Fibroblast of pulmonary artery (primary cell): ENCODE measurements around the gene LRRC63.
"Not testable (repeated sequence)": the region's sequence is repeated elsewhere in the genome, so short reads cannot be mapped to it uniquely, and the experiment has no call there.

Source experiments
- DNase-seq: peaks from one replicate; pipeline ENCODE4 v3.0.0-alpha.2; 2010; ENCODE audit warnings: low read depth
- H3K4me3 ChIP-seq: replicated peaks from 2 replicates; pipeline ENCODE4 v1.5.1; 2011; ENCODE audit warnings: low read depth, mild to moderate bottlenecking, control low read depth, low read length, moderate library complexity
- TF ChIP-seq, protein P1 (sequence below): IDR thresholded peaks from 2 replicates; pipeline ENCODE4 v1.5.1; 2011; ENCODE audit warnings: mild to moderate bottlenecking, control low read depth, low read length, inconsistent platforms; ENCODE audit errors: missing control alignments

LRRC63 gene

DNA sequence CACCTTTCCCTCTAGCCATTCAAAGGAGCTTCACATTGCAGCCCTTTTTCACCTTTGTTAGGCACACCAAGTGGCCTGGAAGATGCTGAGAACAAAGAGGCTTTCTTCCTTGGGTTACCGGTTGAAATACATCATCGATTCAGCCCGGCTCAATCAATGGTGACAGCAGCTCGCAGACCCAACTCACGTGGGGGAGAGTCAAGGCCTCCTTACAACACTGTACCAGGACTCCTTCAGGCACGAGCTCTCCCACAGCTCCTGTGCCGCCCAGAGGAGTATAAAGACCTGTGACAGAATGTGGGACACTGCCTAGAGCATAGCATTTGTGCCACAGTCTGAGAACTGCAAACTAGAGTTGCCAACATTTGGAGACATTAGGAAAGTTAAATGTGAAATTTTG lies 3.9 kb upstream of the LRRC63 start:
- TF ChIP-seq, protein P1, sequence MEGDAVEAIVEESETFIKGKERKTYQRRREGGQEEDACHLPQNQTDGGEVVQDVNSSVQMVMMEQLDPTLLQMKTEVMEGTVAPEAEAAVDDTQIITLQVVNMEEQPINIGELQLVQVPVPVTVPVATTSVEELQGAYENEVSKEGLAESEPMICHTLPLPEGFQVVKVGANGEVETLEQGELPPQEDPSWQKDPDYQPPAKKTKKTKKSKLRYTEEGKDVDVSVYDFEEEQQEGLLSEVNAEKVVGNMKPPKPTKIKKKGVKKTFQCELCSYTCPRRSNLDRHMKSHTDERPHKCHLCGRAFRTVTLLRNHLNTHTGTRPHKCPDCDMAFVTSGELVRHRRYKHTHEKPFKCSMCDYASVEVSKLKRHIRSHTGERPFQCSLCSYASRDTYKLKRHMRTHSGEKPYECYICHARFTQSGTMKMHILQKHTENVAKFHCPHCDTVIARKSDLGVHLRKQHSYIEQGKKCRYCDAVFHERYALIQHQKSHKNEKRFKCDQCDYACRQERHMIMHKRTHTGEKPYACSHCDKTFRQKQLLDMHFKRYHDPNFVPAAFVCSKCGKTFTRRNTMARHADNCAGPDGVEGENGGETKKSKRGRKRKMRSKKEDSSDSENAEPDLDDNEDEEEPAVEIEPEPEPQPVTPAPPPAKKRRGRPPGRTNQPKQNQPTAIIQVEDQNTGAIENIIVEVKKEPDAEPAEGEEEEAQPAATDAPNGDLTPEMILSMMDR = no peak
- no peak for DNase-seq
- H3K4me3 ChIP-seq = no peak overlapping the region

DNA sequence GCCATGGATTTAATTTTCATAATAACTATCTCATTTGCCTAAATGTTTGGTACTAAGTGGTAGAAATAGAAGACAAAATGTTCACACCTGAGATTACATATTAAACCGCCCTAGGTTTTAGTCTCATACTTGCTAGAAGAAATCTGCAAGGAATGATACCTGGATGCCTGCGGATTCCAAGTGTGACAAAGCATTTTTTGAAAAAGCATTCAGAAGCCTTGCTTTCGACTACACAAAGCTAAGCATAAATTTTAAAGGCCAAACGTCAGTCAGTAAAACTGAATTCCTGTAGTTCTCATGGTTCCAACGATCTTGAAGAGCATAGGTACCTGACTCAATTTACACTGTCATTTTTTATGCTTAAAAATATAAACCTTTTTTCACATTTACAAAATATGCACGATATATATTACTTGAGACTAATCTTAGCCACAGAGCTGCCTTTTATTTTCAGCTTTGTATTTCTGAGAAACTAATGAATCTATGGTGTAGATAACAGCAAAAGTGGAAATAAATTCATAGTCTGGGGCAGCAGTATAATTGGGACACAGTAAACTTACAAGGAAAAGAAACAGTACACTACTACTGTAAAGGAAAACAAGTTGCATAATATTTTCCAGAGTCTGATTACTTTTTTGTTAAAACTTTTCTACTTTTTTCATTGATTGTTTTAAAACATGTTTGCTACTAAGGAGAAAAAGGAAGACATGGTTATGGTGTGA lies 1.2 kb upstream of the LRRC63 start:
- TF ChIP-seq, protein P1 = no peak
- no peak for DNase-seq
- no peak overlapping the region for H3K4me3 ChIP-seq

DNA sequence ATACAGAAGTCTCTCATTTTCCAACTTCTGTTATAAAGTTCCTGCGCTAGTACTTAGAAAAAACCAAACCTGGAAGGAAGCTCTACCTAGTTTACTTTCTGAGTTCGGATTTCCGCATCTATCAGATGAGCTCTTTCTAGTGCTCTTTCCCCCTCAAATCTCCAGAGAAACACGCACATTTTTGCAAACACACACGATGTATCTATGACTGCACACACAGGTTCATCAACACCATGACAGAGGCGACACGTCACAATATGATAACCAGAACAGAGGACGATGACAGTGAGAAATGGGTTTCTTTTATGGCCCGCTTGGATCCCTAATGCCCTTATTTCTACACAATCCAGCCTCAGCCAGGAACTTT lies 629 bp upstream of the LRRC63 start:
- TF ChIP-seq, protein P1 = no peak
- no peak for DNase-seq

DNA sequence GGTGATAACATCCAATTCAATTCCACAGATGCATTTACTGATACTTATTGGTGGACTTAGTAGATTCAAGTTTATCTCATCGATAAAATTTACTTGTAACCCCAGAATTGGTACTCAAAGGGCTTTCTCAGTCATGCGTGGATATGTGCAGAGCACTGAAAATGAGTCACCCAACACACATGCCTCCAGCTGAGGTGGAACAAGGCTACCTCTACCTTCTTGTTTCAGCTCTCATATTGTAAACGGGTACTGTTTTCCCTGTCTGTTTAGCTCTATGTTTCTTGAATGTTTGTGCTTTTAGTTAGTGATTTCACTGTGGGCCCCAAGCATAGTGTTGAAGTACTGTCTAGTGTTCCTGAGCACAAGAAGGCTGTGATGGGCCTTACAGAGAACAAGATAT lies 1.5 kb downstream of the LRRC63 start:
- TF ChIP-seq, protein P1 = no peak
- DNase-seq = no peak
- no peak overlapping the region for H3K4me3 ChIP-seq

More for the DNA sequence above, 629 bp upstream of the LRRC63 start:
- peak overlapping the region; percentile 45 for H3K4me3 ChIP-seq

DNA sequence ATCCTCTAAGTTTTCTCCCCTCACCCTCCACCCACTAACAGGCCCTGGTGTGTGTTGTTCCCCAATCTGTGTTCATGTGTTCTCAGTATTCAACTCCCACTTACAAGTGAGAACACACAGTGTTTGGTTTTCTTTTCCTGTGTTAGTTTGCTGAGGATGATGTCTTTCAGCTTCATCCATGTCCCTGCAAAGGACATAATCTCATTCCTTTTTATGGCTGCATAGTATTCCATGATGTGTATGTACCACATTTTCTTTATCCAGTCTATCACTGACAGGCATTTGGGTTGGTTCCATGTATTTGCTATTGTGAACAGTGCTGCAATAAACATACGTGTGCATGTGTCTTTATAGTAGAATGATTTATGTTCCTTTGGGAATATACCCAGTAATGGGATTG lies 3.0 kb downstream of the LRRC63 start:
- not testable (repeated sequence) for H3K4me3 ChIP-seq, DNase-seq

DNA sequence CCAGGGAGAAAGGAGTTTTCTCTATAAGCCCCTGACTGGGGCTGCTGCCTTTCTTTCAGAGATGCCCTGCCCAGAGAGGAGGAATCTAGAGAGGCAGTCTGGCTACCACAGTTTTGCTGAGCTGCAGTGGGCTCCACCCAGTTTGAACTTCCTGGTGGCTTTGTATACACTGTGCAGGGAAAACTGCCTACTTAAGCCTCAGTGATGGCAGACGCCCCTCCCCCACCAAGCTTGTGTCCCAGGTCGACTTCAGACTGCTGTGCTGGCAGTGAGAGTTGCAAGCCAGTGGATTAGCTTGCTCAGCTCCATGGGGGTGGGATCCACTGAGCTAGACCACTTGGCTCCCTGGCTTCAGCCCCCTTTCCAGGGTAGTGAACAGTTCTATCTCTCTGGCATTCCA lies 8.5 kb downstream of the LRRC63 start:
- DNase-seq = not testable (repeated sequence)

DNA sequence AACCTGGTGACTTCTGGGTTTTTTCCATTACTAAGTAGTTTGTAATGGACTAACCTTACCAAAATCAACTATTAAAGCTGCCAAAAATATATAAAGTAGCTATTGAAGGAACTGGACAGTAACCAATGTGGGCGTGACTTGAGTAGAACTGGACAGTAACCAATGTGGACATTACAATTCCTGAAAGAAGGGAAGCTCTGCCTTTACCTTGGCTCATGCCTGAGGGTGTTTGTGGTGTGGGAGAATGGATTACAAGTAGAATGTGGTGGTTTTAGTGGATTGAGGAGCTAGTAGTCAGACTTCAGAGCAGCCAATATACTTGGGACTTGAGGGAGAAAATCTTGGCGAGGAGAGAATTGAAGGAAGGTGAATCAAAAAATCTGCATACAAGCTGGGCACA lies 17.5 kb downstream of the LRRC63 start:
- TF ChIP-seq, protein P1 = no peak
- DNase-seq = no peak
- no peak overlapping the region for H3K4me3 ChIP-seq

More for the DNA sequence above, 8.5 kb downstream of the LRRC63 start:
- H3K4me3 ChIP-seq = not testable (repeated sequence)

DNA sequence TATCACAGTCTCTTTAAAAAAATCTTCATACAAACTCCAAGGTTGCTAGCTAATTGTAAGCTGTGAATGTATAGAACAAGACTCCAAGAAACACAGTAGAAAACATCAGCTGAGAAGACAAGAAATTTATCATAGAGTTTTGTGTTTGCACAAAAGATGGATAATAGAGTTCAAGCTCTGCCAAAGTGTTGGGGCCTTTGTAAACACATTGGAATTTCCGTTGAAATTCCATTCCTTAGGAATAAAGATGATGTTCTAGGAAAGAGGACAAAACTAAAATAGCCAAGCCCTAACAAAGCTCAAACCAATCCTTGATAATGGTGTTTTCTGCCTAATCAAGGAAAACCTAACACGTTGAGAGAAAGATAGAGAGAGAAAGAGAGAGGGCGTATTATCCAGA lies 20.6 kb downstream of the LRRC63 start:
- peak; percentile 57 for DNase-seq
- TF ChIP-seq, protein P1 = no peak
- H3K4me3 ChIP-seq = no peak overlapping the region
